Sigmoid colon (tissue), 7 donors: Measurements from ENCODE around the gene AIG1. TPM values are rescaled to one million over a fixed set of nuclear protein-coding genes. Genes with fewer than 3 reads are reported as not detected.

Experiments used
- DNase-seq: peaks from one replicate; pipeline ENCODE4 v3.0.0-alpha.2; 2019
- H3K27ac ChIP-seq, 4 donors: fragments of 200-600 bp; sonication (generic); one replicate each; pipeline ENCODE4 v1.5.1; 2016 to 2019; ENCODE audit warnings: mild to moderate bottlenecking in 1 of 4
- H3K27me3 ChIP-seq, 3 donors: fragments of 200-600 bp; sonication (generic); one replicate each; pipeline ENCODE4 v1.5.1; 2019; ENCODE audit warnings: mild to moderate bottlenecking in 1 of 3
- H3K36me3 ChIP-seq, 4 donors: fragments of 200-600 bp; sonication (generic); one replicate each; pipeline ENCODE4 v1.5.1; 2016 to 2019
- H3K4me1 ChIP-seq, 4 donors: fragments of 200-600 bp; sonication (generic); one replicate each; pipeline ENCODE4 v1.5.1; 2017 to 2019
- H3K4me3 ChIP-seq, 4 donors: fragments of 200-600 bp; sonication (generic); one replicate each; pipeline ENCODE4 v1.5.1; 2017 to 2019; ENCODE audit warnings: mild to moderate bottlenecking in 2 of 4, moderate library complexity in 1 of 4
- H3K9me3 ChIP-seq, 4 donors: fragments of 200-600 bp in 3 of 4; sonication (generic) in 3 of 4; one replicate each; pipeline versions ENCODE4 v1.5.1 to v1.6.1; 2013 to 2019
- CTCF ChIP-seq, 4 experiments: fragments of 450-650 bp in 3 of 4; fragments of 200-600 bp in 1 of 4; IDR thresholded peaks; one replicate each; pipeline ENCODE4 v1.5.1; 2016 to 2019; ENCODE audit warnings: antibody characterized with exemption in 4 of 4, mild to moderate bottlenecking in 3 of 4, moderate library complexity in 2 of 4
- EP300 ChIP-seq, 4 donors: sonication (generic); formaldehyde crosslinking; IDR thresholded peaks; one replicate each; pipeline ENCODE4 v1.6.1; 2017; ENCODE audit warnings: antibody characterized with exemption in 4 of 4
- POLR2A ChIP-seq, 2 donors: fragments of 450-650 bp; IDR thresholded peaks; one replicate each; pipeline ENCODE4 v1.6.1; 2016; ENCODE audit warnings: antibody characterized with exemption in 2 of 2, mild to moderate bottlenecking in 2 of 2, moderate library complexity in 2 of 2
- POLR2AphosphoS5 ChIP-seq, 4 donors: sonication (generic); formaldehyde crosslinking; IDR thresholded peaks; one replicate each; pipeline ENCODE4 v1.6.1; 2017; ENCODE audit warnings: antibody characterized with exemption in 4 of 4
- WGBS, 2 donors: extraction: QIAGEN DNeasy Blood & Tissue Kit; methylation state at CpG; one replicate each; pipeline ENCODE4 v1.1.7; 2013; 5-methylcytosine and 5-hydroxymethylcytosine counted together
- intact Hi-C: fragments of 100-400 bp; cut with DNase I; formaldehyde crosslinking; loops from one replicate; pipeline ENCODE4 v1.15.1; 2023
- polyA plus RNA-seq, 3 donors: library from polyadenylated mRNA; stranded (reverse); fragments of 200-250 nt; gene quantifications; one replicate each; pipeline ENCODE4 v1.2.3, GENCODE V29; 2013
- total RNA-seq, 4 donors: library from RNA; depleted of rRNA; stranded (reverse); fragments of >200 nt; gene quantifications; one replicate each; pipeline ENCODE4 v1.1.0, GENCODE V29; 2016
- donor health status: healthy with polysubstance abuse.
- donor health status: Bipolar disorder and iron deficiency.
- donor health status: healthy.

AIG1 gene
- total and polyA plus RNA-seq, 7 donors = 10.9 to 30.7 (median 20.6) TPM

DNA sequence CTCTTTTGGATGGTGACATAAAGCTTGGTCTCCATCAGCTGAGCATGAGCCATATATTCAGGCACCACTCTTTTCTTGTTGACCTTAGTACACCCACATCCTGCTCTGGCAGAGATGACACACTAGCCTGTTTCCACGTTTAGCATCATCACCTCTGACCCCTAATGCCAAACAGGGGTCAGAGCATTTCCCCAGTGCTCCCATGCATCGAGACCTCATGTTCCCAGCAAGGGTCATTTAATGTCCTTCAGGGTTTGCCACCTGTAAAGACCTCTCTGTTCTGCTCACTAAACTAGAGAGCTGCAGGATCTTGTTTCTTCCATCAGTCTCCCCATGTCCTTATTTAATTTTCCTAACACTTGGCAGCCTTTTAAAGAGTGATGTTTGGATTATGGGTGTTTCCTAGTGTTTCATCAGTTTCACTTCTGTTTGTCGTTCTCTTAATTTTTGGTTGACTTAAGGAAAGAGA is 97.5 kb downstream of the AIG1 start:
- intact Hi-C loops = no loop called here

DNA sequence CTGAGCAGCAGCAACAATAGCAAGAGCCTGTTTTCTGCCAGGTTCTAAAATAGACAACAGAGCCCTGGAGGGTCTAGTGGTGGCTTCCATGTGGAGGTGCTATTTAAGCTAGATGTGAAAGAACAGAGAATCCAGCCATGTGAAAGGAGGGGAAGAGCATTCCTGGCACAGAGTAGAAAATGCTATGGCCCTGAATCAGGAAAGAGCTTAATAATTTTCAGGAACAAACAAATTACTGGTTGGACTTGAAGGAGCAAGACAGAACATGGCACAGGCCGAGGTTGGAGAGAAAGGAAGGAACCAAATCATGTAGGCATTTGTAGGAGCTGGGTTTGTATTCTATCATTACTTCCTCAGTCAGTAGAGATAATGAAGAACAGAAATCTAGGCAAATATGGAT is 98.3 kb downstream of the AIG1 start:
- no peak overlapping the region for H3K4me3 ChIP-seq
- H3K9me3 ChIP-seq = no peaks in the 10 kb centered on the region
- intact Hi-C loops = no loop called here
- no peaks in the 10 kb centered on the region for H3K27me3 ChIP-seq
- TF ChIP-seq POLR2A (IDR thresholded peaks at IDR 0.05) = no peak
- no peak for TF ChIP-seq CTCF (IDR thresholded peaks at IDR 0.05)
- TF ChIP-seq EP300 (IDR thresholded peaks at IDR 0.05) = no peak
- TF ChIP-seq POLR2AphosphoS5 (IDR thresholded peaks at IDR 0.05) = no peak
- DNase-seq = no peak
- WGBS, 2 donors = 90 to 92% methylated on average over 1 of the region's 1 CpG
- H3K4me1 ChIP-seq = no peaks in the 10 kb centered on the region
- H3K27ac ChIP-seq = no peak overlapping the region
- no peaks in the 10 kb centered on the region for H3K36me3 ChIP-seq

More for the DNA sequence above, 97.5 kb downstream of the AIG1 start:
- H3K27me3 ChIP-seq = no peaks in the 10 kb centered on the region
- no peaks in the 10 kb centered on the region for H3K9me3 ChIP-seq
- H3K27ac ChIP-seq = no peak overlapping the region
- H3K4me1 ChIP-seq = no peaks in the 10 kb centered on the region
- H3K4me3 ChIP-seq = no peak overlapping the region
- no peaks in the 10 kb centered on the region for H3K36me3 ChIP-seq
- TF ChIP-seq POLR2AphosphoS5 (IDR thresholded peaks at IDR 0.05) = no peak
- TF ChIP-seq EP300 (IDR thresholded peaks at IDR 0.05) = no peak
- no peak for TF ChIP-seq CTCF (IDR thresholded peaks at IDR 0.05)
- TF ChIP-seq POLR2A (IDR thresholded peaks at IDR 0.05) = no peak
- 39 to 56% methylated on average over 3 of the region's 3 CpGs for WGBS, 2 donors
- no peak for DNase-seq

DNA sequence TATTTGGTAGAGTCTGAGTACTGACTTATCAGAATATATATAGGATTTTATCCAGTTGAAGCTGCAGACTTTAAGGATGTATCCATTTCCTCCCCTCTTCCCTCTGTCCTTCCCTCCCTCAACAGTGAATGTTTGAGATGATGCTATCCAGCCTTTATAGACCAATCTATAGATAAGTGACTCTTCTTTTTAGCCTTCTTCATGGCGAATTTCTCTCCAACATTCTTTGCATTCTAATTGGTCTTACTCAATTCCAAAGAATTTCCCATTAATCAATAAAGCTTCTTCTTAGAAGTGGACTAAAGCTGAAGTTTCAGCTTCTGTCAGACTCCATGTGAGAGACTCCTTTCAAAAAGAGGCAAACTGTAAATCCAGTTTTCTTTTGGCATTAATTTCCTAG is 99.3 kb downstream of the AIG1 start:
- intact Hi-C loops = no loop called here

DNA sequence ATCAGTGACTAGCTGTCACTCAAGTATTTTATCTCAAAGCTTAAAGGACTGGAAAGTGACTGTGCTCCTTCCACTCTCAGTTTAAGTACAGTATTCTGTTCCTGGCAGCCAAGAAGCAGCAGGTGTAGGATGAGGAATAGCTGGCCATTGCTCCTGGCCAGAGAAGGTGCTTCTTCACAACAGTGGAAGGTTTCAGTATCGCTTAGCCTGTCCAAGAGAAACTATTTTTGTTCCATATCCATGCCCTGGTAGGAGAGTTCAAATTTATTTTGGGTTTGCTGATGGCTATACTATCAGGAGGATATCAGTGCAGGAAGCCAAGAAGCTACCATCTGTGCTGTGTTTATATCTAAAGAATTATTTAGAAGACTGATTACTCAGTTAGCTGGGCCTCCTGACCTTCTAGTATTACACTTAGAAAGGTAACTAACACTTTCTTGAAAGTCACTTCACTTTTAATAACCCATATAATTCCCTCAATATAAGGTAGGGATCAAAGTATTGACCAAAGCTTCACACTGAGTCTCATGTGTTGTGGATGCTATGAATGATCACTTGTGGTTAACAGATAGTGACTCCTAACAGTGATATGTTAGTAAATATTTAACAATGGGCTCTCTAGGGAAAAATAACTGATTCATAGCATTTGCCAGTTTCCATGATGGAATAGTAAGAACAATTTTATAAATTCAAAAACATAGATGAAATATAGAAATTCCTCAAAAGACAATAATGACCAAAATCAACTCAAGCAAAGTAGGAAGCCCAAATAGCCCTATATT is 99.9 kb downstream of the AIG1 start:
- 96 to 97% methylated on average over 1 of the region's 1 CpG for WGBS, 2 donors
- Histone ChIP-seq H3K36me3 (peaks cover 0 to 4% (median 0%) of the 10 kb centered on the region in 4 donors), H3K27ac (no peak overlapping the region), H3K4me3 (no peak overlapping the region), H3K27me3 (no peaks in the 10 kb centered on the region), H3K4me1 (no peaks in the 10 kb centered on the region), H3K9me3 (no peaks in the 10 kb centered on the region)
- DNase-seq = no peak
- intact Hi-C loops = no loop called here
- TF ChIP-seq POLR2AphosphoS5 (IDR thresholded peaks at IDR 0.05) = no peak
- no peak for TF ChIP-seq CTCF (IDR thresholded peaks at IDR 0.05)
- TF ChIP-seq POLR2A (IDR thresholded peaks at IDR 0.05) = no peak
- TF ChIP-seq EP300 (IDR thresholded peaks at IDR 0.05) = no peak

More for the DNA sequence above, 99.3 kb downstream of the AIG1 start:
- Histone ChIP-seq H3K4me3 (no peak overlapping the region), H3K36me3 (no peaks in the 10 kb centered on the region), H3K4me1 (no peaks in the 10 kb centered on the region), H3K27me3 (no peaks in the 10 kb centered on the region), H3K27ac (no peak overlapping the region), H3K9me3 (no peaks in the 10 kb centered on the region)
- WGBS, 2 donors = 83 to 92% methylated on average over 1 of the region's 1 CpG
- no peak for DNase-seq
- TF ChIP-seq EP300 (IDR thresholded peaks at IDR 0.05) = no peak
- TF ChIP-seq POLR2AphosphoS5 (IDR thresholded peaks at IDR 0.05) = no peak
- no peak for TF ChIP-seq CTCF (IDR thresholded peaks at IDR 0.05)
- no peak for TF ChIP-seq POLR2A (IDR thresholded peaks at IDR 0.05)
